Spinal cord (tissue), 10 donors: ENCODE data around the gene RBBP8. TPM values are rescaled to one million over a fixed set of nuclear protein-coding genes. Genes with fewer than 3 reads are reported as not detected.

Experiments used
- DNase-seq, 6 donors: peaks; one replicate each; pipeline versions ENCODE4 v3.0.0 to v3.0.0-alpha.2; 2013 to 2015; ENCODE audit warnings: low spot score in 6 of 6, low read depth in 4 of 6
- H3K27ac ChIP-seq: one replicate; pipeline ENCODE4 v1.5.1; 2013; ENCODE audit warnings: low read depth, low read length, control low read depth
- H3K27me3 ChIP-seq: one replicate; pipeline ENCODE4 v1.6.1; 2013; ENCODE audit warnings: low read length; ENCODE audit not compliant: control insufficient read depth, insufficient read depth
- H3K36me3 ChIP-seq: one replicate; pipeline ENCODE4 v1.6.1; 2013; ENCODE audit warnings: low read length; ENCODE audit not compliant: control insufficient read depth, insufficient read depth
- H3K4me1 ChIP-seq: one replicate; pipeline ENCODE4 v1.6.1; 2013; ENCODE audit warnings: low read length; ENCODE audit not compliant: control insufficient read depth, insufficient read depth
- H3K4me3 ChIP-seq: one replicate; pipeline ENCODE4 v1.5.1; 2013; ENCODE audit warnings: low read depth, low read length, control low read depth
- H3K9me3 ChIP-seq: one replicate; pipeline ENCODE4 v1.6.1; 2013; ENCODE audit warnings: low read length; ENCODE audit not compliant: control insufficient read depth, insufficient read depth
- WGBS: methylation state at CpG from one replicate; pipeline ENCODE4 v1.1.5; 2013; ENCODE audit warnings: missing lambda C conversion rate; ENCODE audit not compliant: insufficient coverage; 5-methylcytosine and 5-hydroxymethylcytosine counted together
- polyA plus RNA-seq, 2 donors: library from polyadenylated mRNA; unstranded; fragments of 120-200 nt; gene quantifications; one replicate each; pipeline ENCODE4 v1.2.1, GENCODE V29; 2013; ENCODE audit not compliant: insufficient read length in 2 of 2
- total RNA-seq, 2 donors: library from RNA; depleted of rRNA in 1 of 2; stranded (reverse); fragments of 120-200 nt in 1 of 2; fragments of >200 nt in 1 of 2; gene quantifications; one replicate each; pipeline versions ENCODE4 v1.2.3 to v1.2.4, GENCODE V29; 2013 to 2014
- donor health status: healthy.

The RBBP8 gene
- total and polyA plus RNA-seq, 4 donors, result 16.2 to 28.0 (median 22.4) TPM

GRCh38 chr18:23012249-23012648 lies 79.1 kb downstream of the RBBP8 start:
- DNase-seq, result no peak
- no peaks in the 10 kb centered on the region for H3K4me1 ChIP-seq
- H3K4me3 ChIP-seq, result no peak overlapping the region
- no CpG with 5 or more reads among the region's 1 CpG for WGBS
- H3K9me3 ChIP-seq, result no peaks in the 10 kb centered on the region
- H3K27ac ChIP-seq, result no peak overlapping the region
- H3K27me3 ChIP-seq, result no peaks in the 10 kb centered on the region
- H3K36me3 ChIP-seq, result peaks cover 8% of the 10 kb centered on the region

GRCh38 chr18:23020555-23021294 lies 87.6 kb downstream of the RBBP8 start:
- 92% methylated on average over 2 of the region's 5 CpGs for WGBS
- Histone ChIP-seq H3K4me1 (no peaks in the 10 kb centered on the region), H3K4me3 (no peak overlapping the region), H3K36me3 (peaks cover 3% of the 10 kb centered on the region), H3K9me3 (no peaks in the 10 kb centered on the region), H3K27ac (no peak overlapping the region), H3K27me3 (no peaks in the 10 kb centered on the region)
- no peak for DNase-seq

- Histone ChIP-seq H3K27ac (no peak overlapping the region), H3K9me3 (no peaks in the 10 kb centered on the region), H3K4me3 (no peak overlapping the region), H3K36me3 (peaks cover 3% of the 10 kb centered on the region), H3K27me3 (no peaks in the 10 kb centered on the region), H3K4me1 (no peaks in the 10 kb centered on the region)
- no peak for DNase-seq
- WGBS, result no CpG with 5 or more reads among the region's 2 CpGs
Measured at GRCh38 chr18:23021623-23022022, 88.5 kb downstream of the RBBP8 start.

- 100% methylated on average over 2 of the region's 4 CpGs for WGBS
- H3K36me3 ChIP-seq, result no peaks in the 10 kb centered on the region
- DNase-seq, result no peak
- H3K4me1 ChIP-seq, result no peaks in the 10 kb centered on the region
- H3K4me3 ChIP-seq, result no peak overlapping the region
- H3K27me3 ChIP-seq, result no peaks in the 10 kb centered on the region
- no peaks in the 10 kb centered on the region for H3K9me3 ChIP-seq
- H3K27ac ChIP-seq, result no peak overlapping the region
Measured at GRCh38 chr18:23032030-23032582, 99.0 kb downstream of the RBBP8 start.

- no peak for DNase-seq
- H3K4me3 ChIP-seq, result no peak overlapping the region
- no peaks in the 10 kb centered on the region for H3K27me3 ChIP-seq
- H3K36me3 ChIP-seq, result no peaks in the 10 kb centered on the region
- H3K27ac ChIP-seq, result no peak overlapping the region
- no peaks in the 10 kb centered on the region for H3K9me3 ChIP-seq
- WGBS, result 48% methylated on average over 4 of the region's 5 CpGs
- no peaks in the 10 kb centered on the region for H3K4me1 ChIP-seq
Measured at GRCh38 chr18:23033056-23033455, 99.9 kb downstream of the RBBP8 start.

- Histone ChIP-seq H3K4me1 (no peaks in the 10 kb centered on the region), H3K27me3 (no peaks in the 10 kb centered on the region), H3K27ac (no peak overlapping the region), H3K36me3 (no peaks in the 10 kb centered on the region), H3K9me3 (no peaks in the 10 kb centered on the region), H3K4me3 (no peak overlapping the region)
- WGBS, result 56% methylated on average over 1 of the region's 3 CpGs
- no peak for DNase-seq
Measured at GRCh38 chr18:23036660-23037201, 103.6 kb downstream of the RBBP8 start.

- H3K27ac ChIP-seq, result no peak overlapping the region
- H3K36me3 ChIP-seq, result no peaks in the 10 kb centered on the region
- no peak for DNase-seq
- 100% methylated on average over 1 of the region's 2 CpGs for whole genome bisulfite sequencing
- no peaks in the 10 kb centered on the region for H3K9me3 ChIP-seq
- no peaks in the 10 kb centered on the region for H3K27me3 ChIP-seq
- no peaks in the 10 kb centered on the region for H3K4me1 ChIP-seq
- no peak overlapping the region for H3K4me3 ChIP-seq
Measured at GRCh38 chr18:23037646-23038045, 104.5 kb downstream of the RBBP8 start.

- 83% methylated on average over 2 of the region's 4 CpGs for WGBS
- no peak overlapping the region for H3K4me3 ChIP-seq
- H3K27ac ChIP-seq, result no peak overlapping the region
- H3K36me3 ChIP-seq, result no peaks in the 10 kb centered on the region
- no peak for DNase-seq
- no peaks in the 10 kb centered on the region for H3K4me1 ChIP-seq
- no peaks in the 10 kb centered on the region for H3K9me3 ChIP-seq
- no peaks in the 10 kb centered on the region for H3K27me3 ChIP-seq
Measured at GRCh38 chr18:23038712-23039111, 105.6 kb downstream of the RBBP8 start.

GRCh38 chr18:23042133-23042532 lies 109.0 kb downstream of the RBBP8 start:
- Histone ChIP-seq H3K27ac (no peak overlapping the region), H3K4me3 (no peak overlapping the region), H3K4me1 (no peaks in the 10 kb centered on the region), H3K36me3 (no peaks in the 10 kb centered on the region), H3K27me3 (no peaks in the 10 kb centered on the region), H3K9me3 (no peaks in the 10 kb centered on the region)
- no peak for DNase-seq

GRCh38 chr18:23043803-23044376 lies 110.8 kb downstream of the RBBP8 start:
- no peak overlapping the region for H3K4me3 ChIP-seq
- no peaks in the 10 kb centered on the region for H3K27me3 ChIP-seq
- DNase-seq, result no peak
- no peaks in the 10 kb centered on the region for H3K9me3 ChIP-seq
- no peak overlapping the region for H3K27ac ChIP-seq
- WGBS, result no CpG with 5 or more reads among the region's 7 CpGs
- no peaks in the 10 kb centered on the region for H3K36me3 ChIP-seq
- H3K4me1 ChIP-seq, result no peaks in the 10 kb centered on the region
